GM19035 (cell line): ENCODE results near the gene ADCY3.
"Not testable (repeated sequence)": the region's sequence is repeated elsewhere in the genome, so short reads cannot be mapped to it uniquely, and the experiment has no call there.

Experiments used
- ATAC-seq: cut with Tn5 transposase; IDR thresholded peaks from one replicate; pipeline ENCODE4 v1.9.1; 2021; ENCODE audit not compliant: unreplicated experiment

The ADCY3 gene

GRCh38 chr2:24816404-24816803 lies 103.6 kb downstream of the ADCY3 start:
- no peak for ATAC-seq

GRCh38 chr2:24815171-24815570 lies 104.9 kb downstream of the ADCY3 start:
- no peak for ATAC-seq

GRCh38 chr2:24814516-24814915 lies 105.5 kb downstream of the ADCY3 start:
- ATAC-seq, result no peak

- no peak for ATAC-seq
Measured at GRCh38 chr2:24813691-24814137, 106.3 kb downstream of the ADCY3 start.

GRCh38 chr2:24809316-24810007 lies 110.6 kb downstream of the ADCY3 start:
- no peak for ATAC-seq

- ATAC-seq, result no peak
Measured at GRCh38 chr2:24806661-24807036, 113.4 kb downstream of the ADCY3 start.

GRCh38 chr2:24805811-24806660 lies 114.0 kb downstream of the ADCY3 start:
- not testable (repeated sequence) for ATAC-seq

GRCh38 chr2:24800487-24800886 lies 119.5 kb downstream of the ADCY3 start:
- ATAC-seq, result not testable (repeated sequence)

- ATAC-seq, result no peak
Measured at GRCh38 chr2:24797644-24798043, 122.4 kb downstream of the ADCY3 start.

GRCh38 chr2:24793761-24794435 lies 126.1 kb downstream of the ADCY3 start:
- ATAC-seq, result no peak

- ATAC-seq, result peak; percentile 97
Measured at GRCh38 chr2:24792874-24793760, 126.9 kb downstream of the ADCY3 start, which contains the start of the genes CENPO and PTRHD1. Gene CENPO, plus strand, starts transcription at chr2:24793425. Its CDS starts 495 bp downstream, at chr2:24793920. Gene PTRHD1, minus strand, starts transcription at chr2:24793391. Its CDS starts 14 bp downstream, at chr2:24793377.

GRCh38 chr2:24792542-24792873 lies 127.5 kb downstream of the ADCY3 start:
- no peak for ATAC-seq

GRCh38 chr2:24791452-24791851 lies 128.6 kb downstream of the ADCY3 start:
- no peak for ATAC-seq

GRCh38 chr2:24788816-24789215 lies 131.2 kb downstream of the ADCY3 start:
- ATAC-seq, result no peak

- ATAC-seq, result no peak
Measured at GRCh38 chr2:24787532-24787931, 132.5 kb downstream of the ADCY3 start.

- ATAC-seq, result peak; percentile 87
Measured at GRCh38 chr2:24785671-24786321, 134.2 kb downstream of the ADCY3 start.

- no peak for ATAC-seq
Measured at GRCh38 chr2:24783641-24784040, 136.4 kb downstream of the ADCY3 start.

- ATAC-seq, result no peak
Measured at GRCh38 chr2:24779116-24779515, 140.9 kb downstream of the ADCY3 start.

GRCh38 chr2:24774373-24774772 lies 145.7 kb downstream of the ADCY3 start:
- ATAC-seq, result no peak
